AG04450 (cell line): Measurements from ENCODE around the gene RIPK3. TPM values are rescaled to one million over a fixed set of nuclear protein-coding genes. Genes with fewer than 3 reads are reported as not detected.

Experiments used
- CTCF ChIA-PET: fragments of 300-600, 350-600 bp; formaldehyde crosslinking; extraction: SDS; loops from one replicate; lab custom pipeline; 2022; ENCODE audit warnings: antibody characterized with exemption, inconsistent platforms; lab: Charles Lee
- POLR2A ChIA-PET: fragments of 350-600 bp; formaldehyde crosslinking; extraction: SDS; loops from one replicate; lab custom pipeline; 2021; ENCODE audit warnings: antibody characterized with exemption, inconsistent platforms; lab: Yijun Ruan, JAX
- DNase-seq: peaks from one replicate; pipeline ENCODE4 v3.0.0-alpha.2; 2011; ENCODE audit warnings: low read depth, low spot score
- H3K27ac ChIP-seq: one replicate; pipeline ENCODE4 v1.5.1; 2012; ENCODE audit warnings: low read depth, low read length, control low read depth
- H3K27me3 ChIP-seq: one replicate; pipeline ENCODE4 v1.6.0; 2012; ENCODE audit warnings: low read length; ENCODE audit not compliant: control insufficient read depth, insufficient read depth
- H3K4me3 ChIP-seq: 2 replicates; pipeline ENCODE4 v1.5.1; 2011; ENCODE audit warnings: mild to moderate bottlenecking, low read depth, low read length, control low read depth
- H3K9me3 ChIP-seq: 2 replicates; pipeline ENCODE4 v1.5.1; 2012; ENCODE audit warnings: low read length; ENCODE audit not compliant: control insufficient read depth, insufficient read depth
- polyA plus RNA-seq: library from polyadenylated mRNA; depleted of rRNA; stranded (reverse); fragments of >200 nt; gene quantifications from 2 replicates; pipeline ENCODE4 v1.2.3, GENCODE V29; 2011
- TF ChIP-seq, protein P1 (sequence below): IDR thresholded peaks from 2 replicates; pipeline ENCODE4 v1.5.1; 2011; ENCODE audit warnings: low read depth, low read length, control low read depth, inconsistent platforms

The RIPK3 gene
- polyA plus RNA-seq, 1 experiment, result not detected

DNA sequence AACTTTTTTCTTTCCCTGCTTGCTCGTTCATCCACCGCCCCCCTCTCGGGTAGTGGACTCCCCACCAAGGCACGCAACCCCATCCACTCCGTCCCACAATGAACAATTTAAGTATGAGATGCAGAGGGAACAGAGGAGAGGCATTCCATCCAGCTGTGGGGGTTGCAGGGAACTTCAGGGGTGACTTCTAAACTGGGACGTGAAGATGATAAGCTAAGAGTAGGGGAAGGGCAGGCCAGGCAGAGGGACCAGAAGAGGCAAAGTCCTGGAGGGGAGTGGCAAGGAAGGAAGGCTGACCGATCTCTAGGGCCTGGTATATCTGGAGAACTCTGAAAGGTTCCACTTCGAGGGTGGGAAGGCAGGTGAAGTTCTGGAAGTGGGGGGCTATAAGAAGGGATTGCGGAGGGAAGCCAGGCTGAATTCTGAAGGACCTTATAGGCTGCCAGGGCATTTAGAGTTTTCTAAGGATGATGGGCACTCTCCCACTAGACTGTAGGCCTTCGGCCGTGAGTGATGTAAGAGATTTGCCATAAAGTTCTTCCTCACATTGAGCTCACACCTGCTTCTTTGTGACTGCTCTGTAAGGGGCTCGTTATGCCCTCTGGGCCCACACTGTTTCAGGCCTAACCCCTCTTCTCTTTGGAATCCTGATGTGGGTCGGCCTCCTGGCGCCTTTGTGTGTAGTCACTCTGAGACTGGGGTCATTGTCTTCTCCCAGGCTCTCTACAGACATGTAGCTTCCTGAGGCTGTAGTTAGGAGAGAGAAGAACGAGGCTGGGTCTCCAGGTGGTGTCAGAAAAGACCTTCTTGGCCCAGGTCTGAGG is 40.3 kb upstream of the RIPK3 start:
- CTCF ChIA-PET, result interaction anchor here (1.2 to 3.0 kb wide), 5 partner anchors 15 to 52 kb away, joined by 4 to 23 read pairs (median 5); no protein-coding TSS in a partner anchor

DNA sequence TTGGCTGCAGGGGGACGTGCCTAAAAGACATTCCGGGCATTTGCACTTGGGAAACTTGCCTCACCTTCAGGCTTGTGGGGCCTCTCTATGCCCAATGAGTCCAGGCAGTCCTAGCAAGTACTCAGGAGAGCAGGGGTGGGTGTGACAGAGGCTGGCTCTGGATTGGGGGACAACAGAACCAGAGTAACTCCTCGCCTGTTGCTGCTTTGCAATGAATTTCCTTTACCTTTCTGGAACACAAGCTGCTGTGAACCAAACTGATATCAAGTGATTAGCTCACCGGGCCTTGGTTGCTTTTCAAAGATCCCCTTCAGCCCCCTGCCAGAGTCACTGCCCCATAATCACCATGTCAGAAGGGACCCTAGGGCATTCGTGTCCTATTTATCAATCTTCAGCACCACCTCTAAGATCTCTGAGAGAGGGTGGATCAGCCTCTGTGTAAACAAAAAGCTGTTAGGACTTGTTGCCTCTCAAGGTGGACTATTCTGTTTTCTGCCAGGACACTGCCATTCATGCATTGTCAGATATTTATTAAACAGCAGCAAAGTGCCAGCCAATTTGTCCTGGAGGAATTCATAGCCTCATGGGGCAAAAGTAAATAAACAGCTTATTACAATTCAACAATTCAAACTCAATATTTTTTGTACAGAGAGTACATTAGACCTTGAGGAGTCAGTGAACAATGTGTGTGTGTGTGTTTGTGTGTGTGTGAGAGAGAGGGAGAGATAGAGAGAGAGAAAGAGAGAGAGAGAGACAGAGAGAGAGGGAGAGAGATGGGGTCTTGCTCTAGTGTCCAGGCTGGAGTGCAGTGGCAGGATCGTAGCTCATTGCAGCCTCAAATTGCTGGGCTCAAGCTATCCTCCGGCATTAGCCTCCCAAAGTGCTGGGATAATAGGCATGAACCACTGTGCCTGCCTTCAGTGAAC is 39.5 kb upstream of the RIPK3 start:
- DNase-seq, result no peak
- ChIA-PET POLR2A (interaction anchor here (0.7 to 2.3 kb wide), 5 partner anchors 9 to 52 kb away, joined by 3 to 13 read pairs (median 3); partner anchors contain the start of genes CBLN3 and KHNYN), CTCF (interaction anchor here (1.0 to 3.0 kb wide), 5 partner anchors 14 to 53 kb away, joined by 3 to 23 read pairs (median 6); no protein-coding TSS in a partner anchor)
- H3K4me3 ChIP-seq, result no peak overlapping the region
- H3K27me3 ChIP-seq, result peaks cover 4% of the 10 kb centered on the region
- H3K27ac ChIP-seq, result no peak overlapping the region
- TF ChIP-seq, protein P1, sequence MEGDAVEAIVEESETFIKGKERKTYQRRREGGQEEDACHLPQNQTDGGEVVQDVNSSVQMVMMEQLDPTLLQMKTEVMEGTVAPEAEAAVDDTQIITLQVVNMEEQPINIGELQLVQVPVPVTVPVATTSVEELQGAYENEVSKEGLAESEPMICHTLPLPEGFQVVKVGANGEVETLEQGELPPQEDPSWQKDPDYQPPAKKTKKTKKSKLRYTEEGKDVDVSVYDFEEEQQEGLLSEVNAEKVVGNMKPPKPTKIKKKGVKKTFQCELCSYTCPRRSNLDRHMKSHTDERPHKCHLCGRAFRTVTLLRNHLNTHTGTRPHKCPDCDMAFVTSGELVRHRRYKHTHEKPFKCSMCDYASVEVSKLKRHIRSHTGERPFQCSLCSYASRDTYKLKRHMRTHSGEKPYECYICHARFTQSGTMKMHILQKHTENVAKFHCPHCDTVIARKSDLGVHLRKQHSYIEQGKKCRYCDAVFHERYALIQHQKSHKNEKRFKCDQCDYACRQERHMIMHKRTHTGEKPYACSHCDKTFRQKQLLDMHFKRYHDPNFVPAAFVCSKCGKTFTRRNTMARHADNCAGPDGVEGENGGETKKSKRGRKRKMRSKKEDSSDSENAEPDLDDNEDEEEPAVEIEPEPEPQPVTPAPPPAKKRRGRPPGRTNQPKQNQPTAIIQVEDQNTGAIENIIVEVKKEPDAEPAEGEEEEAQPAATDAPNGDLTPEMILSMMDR, result no peak
- no peaks in the 10 kb centered on the region; the same call in 1 of the 2 replicates for H3K9me3 ChIP-seq

More for the DNA sequence above, 40.3 kb upstream of the RIPK3 start:
- TF ChIP-seq, protein P1, result no peak
- Histone ChIP-seq H3K4me3 (no peak overlapping the region), H3K27ac (no peak overlapping the region), H3K27me3 (peaks cover 4% of the 10 kb centered on the region), H3K9me3 (no peaks in the 10 kb centered on the region; the same call in 1 of the 2 replicates)
- POLR2A ChIA-PET, result interaction anchor here (1.6 to 2.3 kb wide), 2 partner anchors 9 to 14 kb away, joined by 3 to 13 read pairs; no protein-coding TSS in a partner anchor
- no peak for DNase-seq

DNA sequence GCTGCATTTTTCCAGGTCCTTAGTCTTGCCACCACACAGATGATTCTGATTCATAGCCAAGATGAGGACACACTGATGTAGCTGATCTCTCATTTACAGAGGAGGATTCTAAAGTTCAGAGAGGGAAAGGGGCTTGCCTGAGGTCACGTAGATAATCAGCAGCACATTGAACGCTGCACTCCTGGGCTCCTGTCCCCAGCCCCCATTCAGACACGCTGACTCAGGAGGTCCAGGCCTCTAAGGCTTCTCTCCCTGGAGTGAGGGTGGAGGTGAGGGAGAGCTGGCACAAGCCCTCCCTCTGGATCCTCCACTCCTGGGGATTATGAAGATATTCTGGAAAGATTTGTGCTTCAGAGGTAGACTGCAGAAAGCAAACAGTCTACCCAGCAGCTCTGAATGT is 38.5 kb upstream of the RIPK3 start:
- Histone ChIP-seq H3K27me3 (no peaks in the 10 kb centered on the region), H3K27ac (no peak overlapping the region), H3K9me3 (no peaks in the 10 kb centered on the region; the same call in 1 of the 2 replicates), H3K4me3 (no peak overlapping the region)
- no peak for DNase-seq
- POLR2A ChIA-PET, result interaction anchor here (1.4 to 2.3 kb wide), 4 partner anchors 10 to 53 kb away, joined by 3 to 13 read pairs (median 4); partner anchors contain the start of genes CBLN3 and KHNYN
- CTCF ChIA-PET, result interaction anchor here (0.8 to 3.0 kb wide), 4 partner anchors 13 to 59 kb away, joined by 3 to 23 read pairs (median 5); no protein-coding TSS in a partner anchor
- TF ChIP-seq, protein P1, result no peak

DNA sequence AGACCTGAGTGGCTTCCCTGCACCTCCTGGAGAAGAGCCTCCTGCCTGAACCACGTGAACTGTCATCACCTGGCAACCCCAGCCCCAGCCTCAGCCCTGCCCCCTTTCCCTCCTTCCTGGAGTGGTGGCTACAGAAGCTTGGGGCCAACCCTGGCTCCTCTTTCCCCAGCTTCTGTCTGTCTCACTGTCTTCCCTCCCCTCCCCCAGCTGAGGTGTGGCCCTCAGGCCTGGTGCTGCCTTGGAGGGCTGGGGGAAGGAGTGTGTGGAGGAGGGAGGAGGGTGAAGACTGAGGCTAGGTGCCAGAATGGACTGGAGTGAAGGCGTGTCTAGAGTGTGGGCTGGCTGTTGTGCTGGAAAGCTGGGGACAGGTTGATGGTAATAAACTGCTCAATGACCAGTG is 37.9 kb upstream of the RIPK3 start:
- DNase-seq, result no peak
- TF ChIP-seq, protein P1, result no peak
- Histone ChIP-seq H3K27me3 (no peaks in the 10 kb centered on the region), H3K27ac (no peak overlapping the region), H3K4me3 (no peak overlapping the region), H3K9me3 (no peaks in the 10 kb centered on the region; the same call in 1 of the 2 replicates)
- CTCF ChIA-PET, result interaction anchor here (0.8 to 3.0 kb wide), 5 partner anchors 12 to 69 kb away, joined by 3 to 23 read pairs (median 3); no protein-coding TSS in a partner anchor
- POLR2A ChIA-PET, result interaction anchor here (0.6 to 2.3 kb wide), 3 partner anchors 11 to 54 kb away, joined by 3 to 13 read pairs (median 5); no protein-coding TSS in a partner anchor
